HepG2 (cell line): ENCODE measurements around the gene GSTA1. TPM values are rescaled to one million over a fixed set of nuclear protein-coding genes. Genes with fewer than 3 reads are reported as not detected.

Source experiments
- ATF7-NPFF ChIP-seq: sonication (generic); formaldehyde crosslinking; IDR thresholded peaks from 2 replicates; pipeline ENCODE4 v1.8.1; 2023; ENCODE audit warnings: mild to moderate bottlenecking, low read depth, missing genetic modification reagents, moderate library complexity
- CCAR2 ChIP-seq: fragments of 200-400 bp; formaldehyde crosslinking; optimal IDR thresholded peaks from 2 replicates; pipeline ENCODE3; 2018; ENCODE audit warnings: low read depth, mild to moderate bottlenecking, low read length, moderate library complexity
- CREBL2 ChIP-seq: sonication (generic); formaldehyde crosslinking; IDR thresholded peaks from 2 replicates; pipeline ENCODE4 v1.8.1; 2023; ENCODE audit warnings: missing genetic modification reagents, mild to moderate bottlenecking, borderline replicate concordance
- HNF4G ChIP-seq, 2 experiments: sonication (generic) in 1 of 2; formaldehyde crosslinking in 1 of 2; IDR thresholded peaks; 2 replicates each; pipeline versions ENCODE4 v1.4.0 to v1.6.1; 2011 to 2020; ENCODE audit warnings: borderline replicate concordance in 2 of 2, low read depth in 2 of 2, mild to moderate bottlenecking in 2 of 2, low read length in 1 of 2, missing genetic modification reagents in 1 of 2, moderate library complexity in 1 of 2
- MAFF ChIP-seq: IDR thresholded peaks from 2 replicates; pipeline ENCODE4 v1.6.1; 2011; ENCODE audit warnings: low read depth, low read length, improper control_type of control experiment
- MAZ ChIP-seq, 2 experiments: sonication (generic) in 1 of 2; formaldehyde crosslinking in 1 of 2; IDR thresholded peaks; 2 replicates each; pipeline versions ENCODE4 v1.5.0 to v1.6.1; 2012 to 2020; ENCODE audit warnings: low read depth in 2 of 2, mild to moderate bottlenecking in 2 of 2, borderline replicate concordance in 1 of 2, improper control_type of control experiment in 1 of 2, low read length in 1 of 2, missing genetic modification reagents in 1 of 2, moderate library complexity in 1 of 2
- NRL ChIP-seq: sonication (generic); formaldehyde crosslinking; IDR thresholded peaks from 2 replicates; pipeline ENCODE4 v1.5.0; 2020; ENCODE audit warnings: missing genetic modification reagents, mild to moderate bottlenecking, moderate library complexity, borderline replicate concordance
- RBM22 ChIP-seq: fragments of 200-400 bp; formaldehyde crosslinking; optimal IDR thresholded peaks from 2 replicates; pipeline ENCODE3; 2017; ENCODE audit warnings: mild to moderate bottlenecking, low read length, moderate library complexity
- RFX3 ChIP-seq: IDR thresholded peaks from 2 replicates; pipeline ENCODE4 v1.6.1; 2016; ENCODE audit warnings: missing biosample characterization, missing genetic modification reagents
- SNRNP70 ChIP-seq: fragments of 200-400 bp; formaldehyde crosslinking; IDR thresholded peaks from 2 replicates; pipeline ENCODE4 v1.6.1; 2017; ENCODE audit warnings: mild to moderate bottlenecking, low read depth, low read length, moderate library complexity
- STAG1 ChIP-seq: sonication (generic); formaldehyde crosslinking; IDR thresholded peaks from 2 replicates; pipeline ENCODE4 v1.4.0; 2020; ENCODE audit warnings: missing genetic modification reagents
- TBP ChIP-seq: sonication (generic); formaldehyde crosslinking; IDR thresholded peaks from 2 replicates; pipeline ENCODE4 v1.5.0; 2020; ENCODE audit warnings: missing genetic modification reagents
- TFAP4 ChIP-seq: sonication (generic); IDR thresholded peaks from 2 replicates; pipeline ENCODE4 v1.6.1; 2016; ENCODE audit warnings: low read depth, borderline replicate concordance
- TP53 ChIP-seq: sonication (generic); formaldehyde crosslinking; conservative IDR thresholded peaks from 2 replicates; pipeline ENCODE4 v1.4.0; 2020; ENCODE audit warnings: missing genetic modification reagents
- ZBTB2 ChIP-seq: sonication (generic); formaldehyde crosslinking; IDR thresholded peaks from 2 replicates; pipeline ENCODE4 v1.8.0; 2022; ENCODE audit warnings: low read depth, missing genetic modification reagents
- ZBTB38 ChIP-seq: sonication (generic); formaldehyde crosslinking; IDR thresholded peaks from 2 replicates; pipeline ENCODE4 v1.5.1; 2020; ENCODE audit warnings: mild to moderate bottlenecking, missing genetic modification reagents
- ZNF3 ChIP-seq: IDR thresholded peaks from 2 replicates; pipeline ENCODE4 v1.7.0; 2017; ENCODE audit warnings: inconsistent platforms
- ZNF382 ChIP-seq: sonication (generic); formaldehyde crosslinking; IDR thresholded peaks from 2 replicates; pipeline ENCODE4 v1.5.0; 2020; ENCODE audit warnings: missing genetic modification reagents, mild to moderate bottlenecking, borderline replicate concordance
- ZNF547 ChIP-seq: sonication (generic); formaldehyde crosslinking; IDR thresholded peaks from 2 replicates; pipeline ENCODE4 v1.5.1; 2020; ENCODE audit warnings: mild to moderate bottlenecking, missing genetic modification reagents
- ZNF574 ChIP-seq: sonication (generic); formaldehyde crosslinking; IDR thresholded peaks from 2 replicates; pipeline ENCODE4 v1.4.0; 2020; ENCODE audit warnings: missing genetic modification reagents
- ZNF678 ChIP-seq: sonication (generic); formaldehyde crosslinking; IDR thresholded peaks from 2 replicates; pipeline ENCODE4 v1.4.0; 2020; ENCODE audit warnings: mild to moderate bottlenecking, missing genetic modification reagents
- ZNF784 ChIP-seq: sonication (generic); formaldehyde crosslinking; IDR thresholded peaks from 2 replicates; pipeline ENCODE4 v1.5.1; 2020; ENCODE audit warnings: missing genetic modification reagents, mild to moderate bottlenecking, borderline replicate concordance
- polyA plus RNA-seq, 8 experiments: library from polyadenylated mRNA; depleted of rRNA in 3 of 8; stranded (reverse) in 7 of 8; unstranded in 1 of 8; fragments of >200 nt; fragmentation: Illumina TruSeq in 4 of 8; extraction: Trizol in 4 of 8; gene quantifications; 2 replicates each; pipeline versions ENCODE4 v1.2.1 to v1.2.3, GENCODE V29; 2011 to 2016; ENCODE audit warnings: low read depth in 4 of 8, missing spikeins in 1 of 8, mixed read lengths in 1 of 8; ENCODE audit not compliant: insufficient read depth in 1 of 8
- total RNA-seq, 5 experiments: library from RNA; depleted of rRNA; stranded (reverse); fragments of >200 nt; fragmentation: Illumina TruSeq; extraction: Trizol; gene quantifications; 2 replicates each; pipeline ENCODE4 v1.2.3, GENCODE V29; 2016; ENCODE audit warnings: low read depth in 1 of 5

Gene GSTA1
- total and polyA plus RNA-seq, 2 of the 13 experiments (the other 11 are each of a cell fraction or from before 2014, with no cell fraction given): 6.2 to 282 TPM

GRCh38 chr6:52839124-52840055 lies 35.8 kb upstream of the GSTA1 start (continued):
- TF ChIP-seq RFX3 (CRISPR knock-in tag): no peak
- no peak for TF ChIP-seq SNRNP70
- TF ChIP-seq NRL (CRISPR knock-in tag): peak; percentile 62; the same call in 1 of the 2 replicates
- TF ChIP-seq ZNF784 (CRISPR knock-in tag): 0 out of 2 replicates have a peak, but pooled peaks have one; percentile 45
- peak; percentile 57; the same call in 1 of the 2 replicates for TF ChIP-seq ZNF547 (CRISPR knock-in tag)
- TF ChIP-seq RBM22: no peak
- TF ChIP-seq CCAR2: no peak
- 0 out of 2 replicates have a peak, but pooled peaks have one; percentile 40 for TF ChIP-seq ATF7-NPFF (CRISPR knock-in tag)
- no peak for TF ChIP-seq ZNF3
- TF ChIP-seq ZNF382 (CRISPR knock-in tag): no peak
- TF ChIP-seq HNF4G (IDR thresholded peaks at IDR 0.05; ENCODE audit: borderline replicate concordance, low read depth, low read length): no peak
- TF ChIP-seq HNF4G (CRISPR knock-in tag; IDR thresholded peaks at IDR 0.05; ENCODE audit: borderline replicate concordance, low read depth): no peak
- no peak for TF ChIP-seq ZNF678 (CRISPR knock-in tag)
- TF ChIP-seq CREBL2 (CRISPR knock-in tag): no peak
- TF ChIP-seq TP53 (CRISPR knock-in tag): no peak
- TF ChIP-seq ZNF574 (CRISPR knock-in tag): peak; percentile 78
- TF ChIP-seq ZBTB38 (CRISPR knock-in tag): no peak
- TF ChIP-seq MAFF: no peak
- TF ChIP-seq STAG1: peak; percentile 73
- TF ChIP-seq MAZ (IDR thresholded peaks at IDR 0.05; ENCODE audit: borderline replicate concordance, low read depth, low read length): no peak
- no peak for TF ChIP-seq MAZ (CRISPR knock-in tag; IDR thresholded peaks at IDR 0.05; ENCODE audit: low read depth)
- no peak for TF ChIP-seq TFAP4
- no peak for TF ChIP-seq ZBTB2 (CRISPR knock-in tag)
- TF ChIP-seq TBP (CRISPR knock-in tag): no peak
